ENCODE data around the gene WASHC1.
"Not testable (repeated sequence)": the region's sequence is repeated elsewhere in the genome, so short reads cannot be mapped to it uniquely, and the experiment has no call there.

Gene WASHC1

GRCh38 chr9:43636-44035 is 14.4 kb upstream of the WASHC1 start:
- not testable (repeated sequence) for H3K4me2 ChIP-seq (ENCODE audit: low read length); H3K4me1 ChIP-seq (ENCODE audit: control insufficient read depth in 1 of 2, insufficient read depth in 2 of 2, low read length in 2 of 2); H2AFZ ChIP-seq (ENCODE audit: insufficient read depth, low read length, poor library complexity); H2AK5ac ChIP-seq (ENCODE audit: low read length); H3K4me3 ChIP-seq (ENCODE audit: low read depth, low read length); H3K23ac ChIP-seq (ENCODE audit: low read length); H3K79me2 ChIP-seq (ENCODE audit: control insufficient read depth, insufficient read depth, low read length, poor library complexity); H2BK12ac ChIP-seq (ENCODE audit: low read length); H3K9me3 ChIP-seq (ENCODE audit: insufficient read depth, low read depth, low read length); H4K12ac ChIP-seq (ENCODE audit: low read depth, low read length); H3K14ac ChIP-seq (ENCODE audit: low read length); H3K36me3 ChIP-seq (ENCODE audit: control insufficient read depth in 1 of 2, insufficient read depth in 2 of 2, low read length in 2 of 2); H3K27me3 ChIP-seq (ENCODE audit: insufficient read depth, low read length); H3K4ac ChIP-seq (ENCODE audit: low read depth, low read length); H4K8ac ChIP-seq (ENCODE audit: low read depth, low read length); H3K18ac ChIP-seq (ENCODE audit: low read length); H3K27ac ChIP-seq (ENCODE audit: low read depth, low read length); H2BK5ac ChIP-seq (ENCODE audit: low read depth, low read length, poor library complexity); H3K9ac ChIP-seq (ENCODE audit: low read length); DNase-seq; H2BK120ac ChIP-seq (ENCODE audit: insufficient read depth, low read length, poor library complexity); H3K79me1 ChIP-seq (ENCODE audit: low read length); H4K91ac ChIP-seq (ENCODE audit: low read depth, low read length)
- no CpG with 5 or more reads among the region's 3 CpGs for WGBS (ENCODE audit: extremely low coverage, insufficient coverage, insufficient read length)

- H3K79me1 ChIP-seq (ENCODE audit: low read length); H3K27ac ChIP-seq (ENCODE audit: low read depth, low read length); H3K27me3 ChIP-seq (ENCODE audit: insufficient read depth, low read length); H2BK120ac ChIP-seq (ENCODE audit: insufficient read depth, low read length, poor library complexity); H2AFZ ChIP-seq (ENCODE audit: insufficient read depth, low read length, poor library complexity); H3K9ac ChIP-seq (ENCODE audit: low read length); H3K23ac ChIP-seq (ENCODE audit: low read length); H4K12ac ChIP-seq (ENCODE audit: low read depth, low read length); H4K91ac ChIP-seq (ENCODE audit: low read depth, low read length); H2BK5ac ChIP-seq (ENCODE audit: low read depth, low read length, poor library complexity); H2BK12ac ChIP-seq (ENCODE audit: low read length); H2AK5ac ChIP-seq (ENCODE audit: low read length); H3K18ac ChIP-seq (ENCODE audit: low read length); H3K4me2 ChIP-seq (ENCODE audit: low read length); H3K79me2 ChIP-seq (ENCODE audit: control insufficient read depth, insufficient read depth, low read length, poor library complexity); H3K4me3 ChIP-seq (ENCODE audit: low read depth, low read length); H3K4ac ChIP-seq (ENCODE audit: low read depth, low read length); H3K4me1 ChIP-seq (ENCODE audit: control insufficient read depth in 1 of 2, insufficient read depth in 2 of 2, low read length in 2 of 2); DNase-seq; H4K8ac ChIP-seq (ENCODE audit: low read depth, low read length); H3K36me3 ChIP-seq (ENCODE audit: control insufficient read depth in 1 of 2, insufficient read depth in 2 of 2, low read length in 2 of 2); H3K14ac ChIP-seq (ENCODE audit: low read length); H3K9me3 ChIP-seq (ENCODE audit: insufficient read depth, low read depth, low read length): not testable (repeated sequence)
- WGBS (ENCODE audit: extremely low coverage, insufficient coverage, insufficient read length), result no CpG with 5 or more reads among the region's 3 CpGs
Observed at GRCh38 chr9:43116-43515, 13.9 kb upstream of the WASHC1 start.

GRCh38 chr9:41819-42218 is 12.6 kb upstream of the WASHC1 start:
- not testable (repeated sequence) for H3K27ac ChIP-seq (ENCODE audit: low read depth, low read length); H4K91ac ChIP-seq (ENCODE audit: low read depth, low read length); H2BK120ac ChIP-seq (ENCODE audit: insufficient read depth, low read length, poor library complexity); H4K8ac ChIP-seq (ENCODE audit: low read depth, low read length); H3K9me3 ChIP-seq (ENCODE audit: insufficient read depth, low read depth, low read length); H3K79me2 ChIP-seq (ENCODE audit: control insufficient read depth, insufficient read depth, low read length, poor library complexity); H3K4me2 ChIP-seq (ENCODE audit: low read length); H3K27me3 ChIP-seq (ENCODE audit: insufficient read depth, low read length); H3K4me3 ChIP-seq (ENCODE audit: low read depth, low read length); H2BK5ac ChIP-seq (ENCODE audit: low read depth, low read length, poor library complexity); H3K4ac ChIP-seq (ENCODE audit: low read depth, low read length); H3K18ac ChIP-seq (ENCODE audit: low read length); H3K36me3 ChIP-seq (ENCODE audit: control insufficient read depth in 1 of 2, insufficient read depth in 2 of 2, low read length in 2 of 2); H3K9ac ChIP-seq (ENCODE audit: low read length); DNase-seq; H4K12ac ChIP-seq (ENCODE audit: low read depth, low read length); H3K79me1 ChIP-seq (ENCODE audit: low read length); H2AK5ac ChIP-seq (ENCODE audit: low read length); H2BK12ac ChIP-seq (ENCODE audit: low read length); H2AFZ ChIP-seq (ENCODE audit: insufficient read depth, low read length, poor library complexity); H3K14ac ChIP-seq (ENCODE audit: low read length); H3K23ac ChIP-seq (ENCODE audit: low read length); H3K4me1 ChIP-seq (ENCODE audit: control insufficient read depth in 1 of 2, insufficient read depth in 2 of 2, low read length in 2 of 2)
- WGBS (ENCODE audit: extremely low coverage, insufficient coverage, insufficient read length), result no CpG with 5 or more reads among the region's 2 CpGs

GRCh38 chr9:41261-41676 is 12.0 kb upstream of the WASHC1 start:
- not testable (repeated sequence) for H4K12ac ChIP-seq (ENCODE audit: low read depth, low read length); H3K27me3 ChIP-seq (ENCODE audit: insufficient read depth, low read length); H3K4me1 ChIP-seq (ENCODE audit: control insufficient read depth in 1 of 2, insufficient read depth in 2 of 2, low read length in 2 of 2); H3K79me1 ChIP-seq (ENCODE audit: low read length); H3K4me3 ChIP-seq (ENCODE audit: low read depth, low read length); H3K23ac ChIP-seq (ENCODE audit: low read length); H4K8ac ChIP-seq (ENCODE audit: low read depth, low read length); H4K91ac ChIP-seq (ENCODE audit: low read depth, low read length); H3K36me3 ChIP-seq (ENCODE audit: control insufficient read depth in 1 of 2, insufficient read depth in 2 of 2, low read length in 2 of 2); H2BK120ac ChIP-seq (ENCODE audit: insufficient read depth, low read length, poor library complexity); H3K9ac ChIP-seq (ENCODE audit: low read length); H3K79me2 ChIP-seq (ENCODE audit: control insufficient read depth, insufficient read depth, low read length, poor library complexity); H3K18ac ChIP-seq (ENCODE audit: low read length); H3K14ac ChIP-seq (ENCODE audit: low read length); H3K27ac ChIP-seq (ENCODE audit: low read depth, low read length); DNase-seq; H2BK5ac ChIP-seq (ENCODE audit: low read depth, low read length, poor library complexity); H2AK5ac ChIP-seq (ENCODE audit: low read length); H2AFZ ChIP-seq (ENCODE audit: insufficient read depth, low read length, poor library complexity); H2BK12ac ChIP-seq (ENCODE audit: low read length); H3K4ac ChIP-seq (ENCODE audit: low read depth, low read length); H3K9me3 ChIP-seq (ENCODE audit: insufficient read depth, low read depth, low read length); H3K4me2 ChIP-seq (ENCODE audit: low read length)
- whole genome bisulfite sequencing (ENCODE audit: extremely low coverage, insufficient coverage, insufficient read length), result no CpG with 5 or more reads among the region's 9 CpGs
